Bone marrow (tissue), 2 donors: ENCODE results near the gene KRT83.
"Not testable (repeated sequence)": the region's sequence is repeated elsewhere in the genome, so short reads cannot be mapped to it uniquely, and the experiment has no call there.

Experiments
- DNase-seq, 2 donors: peaks; one replicate each; lab custom pipeline; 2025; lab: John Stamatoyannopoulos, UW

Gene KRT83

GRCh38 chr12:52331833-52332232 is 10.6 kb upstream of the KRT83 start:
- DNase-seq, result no peak

- DNase-seq, result no peak
These were observed 9.8 kb upstream of the KRT83 start for GRCh38 chr12:52331039-52331438.

- DNase-seq, result no peak
These were observed 6.8 kb upstream of the KRT83 start for GRCh38 chr12:52327830-52328500.

GRCh38 chr12:52327052-52327829 is 6.0 kb upstream of the KRT83 start:
- DNase-seq, result peak; percentile 35 to 89

- no peak for DNase-seq
These were observed 2.9 kb upstream of the KRT83 start for GRCh38 chr12:52324153-52324444.

GRCh38 chr12:52323416-52324152 is 2.4 kb upstream of the KRT83 start:
- no peak for DNase-seq

GRCh38 chr12:52323001-52323400 is 1.8 kb upstream of the KRT83 start:
- DNase-seq, result no peak

GRCh38 chr12:52322069-52322468 is 871 bp upstream of the KRT83 start:
- DNase-seq, result no peak

- DNase-seq, result no peak
These were observed 220 bp upstream of the KRT83 start for GRCh38 chr12:52321418-52321817.

- no peak for DNase-seq
These were observed 2.1 kb downstream of the KRT83 start for GRCh38 chr12:52319097-52319496.

GRCh38 chr12:52318241-52318990 is 2.8 kb downstream of the KRT83 start:
- DNase-seq, result no peak

- no peak for DNase-seq
These were observed 3.6 kb downstream of the KRT83 start for GRCh38 chr12:52317468-52318052.

GRCh38 chr12:52316701-52317100 is 4.5 kb downstream of the KRT83 start:
- no peak for DNase-seq

- no peak for DNase-seq
These were observed 4.9 kb downstream of the KRT83 start for GRCh38 chr12:52316290-52316689.

- DNase-seq, result not testable (repeated sequence)
These were observed 5.5 kb downstream of the KRT83 start for GRCh38 chr12:52315721-52316120.

GRCh38 chr12:52314511-52314910 is 6.7 kb downstream of the KRT83 start:
- no peak for DNase-seq

GRCh38 chr12:52313926-52314325 is 7.3 kb downstream of the KRT83 start:
- DNase-seq, result no peak

- no peak for DNase-seq
These were observed 7.7 kb downstream of the KRT83 start for GRCh38 chr12:52313461-52313860.

- DNase-seq, result no peak
These were observed 9.1 kb downstream of the KRT83 start for GRCh38 chr12:52312086-52312485.

GRCh38 chr12:52311285-52311648 is 9.9 kb downstream of the KRT83 start:
- DNase-seq, result no peak

- no peak for DNase-seq
These were observed 10.4 kb downstream of the KRT83 start for GRCh38 chr12:52310622-52311284.
